Umbilical cord (tissue), 2 donors: ENCODE results near the gene CTSD. TPM values are rescaled to one million over a fixed set of nuclear protein-coding genes. Genes with fewer than 3 reads are reported as not detected.

Source experiments
- DNase-seq: peaks from one replicate; pipeline ENCODE4 v3.0.0-alpha.2; 2015; ENCODE audit warnings: low spot score
- total RNA-seq: library from RNA; depleted of rRNA; stranded (reverse); fragments of >200 nt; gene quantifications from one replicate; pipeline ENCODE4 v1.2.3, GENCODE V29; 2014; ENCODE audit warnings: low replicate concordance; ENCODE audit not compliant: insufficient read depth

The CTSD gene
- total RNA-seq, 1 donor from 2014 or later, result 64.8 TPM

GRCh38 chr11:1745701-1746320, 17.9 kb downstream of the CTSD start:
- no peak for DNase-seq

DNA sequence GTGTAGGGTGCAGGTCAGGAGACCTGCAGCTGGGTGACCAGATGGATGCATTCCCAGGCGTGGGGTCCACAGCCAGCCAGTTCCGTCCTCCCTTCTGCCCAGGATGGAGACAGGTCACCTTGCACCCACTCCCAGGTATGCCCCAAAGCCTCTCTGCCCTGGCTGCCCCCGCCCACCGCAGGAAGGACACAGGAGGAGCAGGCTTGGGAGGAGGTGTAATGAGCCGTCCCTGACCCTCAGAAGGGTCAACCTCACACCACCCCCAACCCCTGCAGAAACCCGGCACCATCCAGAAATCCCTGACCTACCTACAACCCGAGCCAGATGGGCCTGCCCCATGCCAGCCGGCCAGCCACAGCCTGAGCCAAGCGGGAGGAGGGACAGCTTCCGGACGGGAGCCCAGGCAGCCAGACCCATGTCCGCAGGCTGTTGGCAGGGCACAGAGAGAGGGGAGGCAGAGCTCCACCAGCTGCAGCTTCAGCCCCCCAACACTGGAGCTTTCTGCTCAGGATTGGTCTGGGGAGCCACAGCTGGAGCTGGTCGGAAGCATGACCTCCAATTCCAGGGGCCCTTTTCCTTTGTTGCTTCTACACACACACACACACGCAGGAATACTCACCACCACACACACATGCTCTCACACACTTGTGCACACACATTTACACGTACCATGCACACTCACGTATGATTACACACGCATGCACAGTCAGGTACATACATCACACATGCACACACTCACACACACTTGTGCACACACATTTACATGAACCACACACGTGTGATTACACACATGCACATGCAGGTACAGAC, 18.6 kb downstream of the CTSD start:
- no peak for DNase-seq

- DNase-seq, result no peak
These were observed 19.4 kb downstream of the CTSD start for GRCh38 chr11:1744137-1744886.

DNA sequence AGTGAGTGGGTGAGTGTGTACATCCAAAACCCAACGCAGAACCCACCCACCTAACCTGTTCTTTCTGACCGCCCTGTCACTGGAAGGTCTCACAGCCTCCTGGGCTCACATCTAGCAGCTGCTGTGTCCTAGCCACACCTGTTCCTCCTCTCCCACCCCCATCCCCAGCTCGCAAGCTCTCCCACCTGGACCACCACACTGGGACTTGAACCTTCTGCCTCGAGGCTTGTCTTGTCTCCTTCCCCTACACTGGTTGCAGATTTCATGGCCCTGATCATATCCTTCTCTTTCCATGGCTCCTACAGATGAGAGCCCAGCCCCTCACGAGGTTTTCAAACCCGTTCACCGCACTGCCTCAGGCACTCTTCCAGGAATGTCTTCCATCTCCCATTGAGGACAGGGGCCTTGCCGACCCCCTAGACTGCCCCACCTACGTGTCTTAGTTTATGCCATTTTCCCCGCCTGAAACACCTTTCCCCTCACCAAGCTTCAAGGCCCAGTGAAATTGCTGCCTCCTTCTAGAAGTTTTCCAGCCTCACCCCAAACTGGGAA, 20.1 kb downstream of the CTSD start:
- no peak for DNase-seq

- no peak for DNase-seq
These were observed 20.7 kb downstream of the CTSD start for GRCh38 chr11:1742869-1743584.

- DNase-seq, result no peak
These were observed 21.4 kb downstream of the CTSD start for GRCh38 chr11:1742371-1742770.

GRCh38 chr11:1741741-1742140, 22.0 kb downstream of the CTSD start:
- no peak for DNase-seq

- DNase-seq, result no peak
These were observed 22.8 kb downstream of the CTSD start for GRCh38 chr11:1740786-1741530.

- no peak for DNase-seq
These were observed 24.2 kb downstream of the CTSD start for GRCh38 chr11:1739576-1739975.

GRCh38 chr11:1738380-1738779, 25.3 kb downstream of the CTSD start:
- no peak for DNase-seq

- DNase-seq, result no peak
These were observed 26.5 kb downstream of the CTSD start for GRCh38 chr11:1737080-1737757.

DNA sequence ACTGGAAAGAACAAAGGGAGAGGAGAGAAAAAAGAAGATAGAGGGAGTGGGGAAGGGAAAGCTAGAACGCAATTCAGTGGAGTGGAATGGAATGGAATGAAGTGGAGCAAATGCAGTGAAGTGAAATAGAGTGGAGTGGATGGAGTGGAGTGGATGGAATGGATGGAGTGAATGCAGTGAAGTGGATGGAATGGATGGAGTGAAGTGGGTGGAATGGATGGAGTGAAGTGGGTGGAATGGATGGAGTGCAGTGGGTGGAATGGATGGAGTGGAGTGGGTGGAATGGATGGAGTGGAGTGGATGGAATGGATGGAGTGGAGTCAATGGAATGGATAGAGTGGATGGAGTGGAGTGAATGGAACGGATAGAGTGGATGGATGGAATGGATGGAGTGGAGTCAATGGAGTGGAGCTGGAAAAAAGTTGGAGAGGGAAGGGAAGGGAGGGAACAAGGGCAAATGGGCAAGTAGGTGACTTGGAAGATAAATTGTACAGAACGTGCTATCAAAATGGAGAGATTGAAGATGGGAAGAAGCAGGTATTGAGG, 27.2 kb downstream of the CTSD start:
- DNase-seq, result no peak

DNA sequence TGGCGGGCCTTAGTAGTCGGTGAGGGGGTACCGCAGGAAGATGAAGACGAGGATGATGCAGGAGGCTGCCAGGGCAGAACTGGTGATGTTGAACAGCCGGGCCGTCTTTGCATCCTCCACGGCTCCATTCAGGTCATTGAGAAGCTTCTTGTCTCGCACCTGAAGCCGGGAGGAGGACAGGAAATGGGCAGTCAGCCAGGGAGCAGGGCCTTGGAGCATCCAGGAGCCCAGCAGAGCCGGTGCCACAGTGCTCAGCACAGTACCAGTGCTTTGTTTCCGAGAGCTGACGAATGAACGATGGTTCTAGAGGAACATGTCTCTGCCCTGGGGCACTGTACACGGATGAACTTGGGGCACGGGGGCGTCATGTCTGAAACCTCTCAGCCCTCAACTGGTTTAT, 28.5 kb downstream of the CTSD start:
- DNase-seq, result no peak

- DNase-seq, result no peak
These were observed 29.1 kb downstream of the CTSD start for GRCh38 chr11:1734641-1735081.

DNA sequence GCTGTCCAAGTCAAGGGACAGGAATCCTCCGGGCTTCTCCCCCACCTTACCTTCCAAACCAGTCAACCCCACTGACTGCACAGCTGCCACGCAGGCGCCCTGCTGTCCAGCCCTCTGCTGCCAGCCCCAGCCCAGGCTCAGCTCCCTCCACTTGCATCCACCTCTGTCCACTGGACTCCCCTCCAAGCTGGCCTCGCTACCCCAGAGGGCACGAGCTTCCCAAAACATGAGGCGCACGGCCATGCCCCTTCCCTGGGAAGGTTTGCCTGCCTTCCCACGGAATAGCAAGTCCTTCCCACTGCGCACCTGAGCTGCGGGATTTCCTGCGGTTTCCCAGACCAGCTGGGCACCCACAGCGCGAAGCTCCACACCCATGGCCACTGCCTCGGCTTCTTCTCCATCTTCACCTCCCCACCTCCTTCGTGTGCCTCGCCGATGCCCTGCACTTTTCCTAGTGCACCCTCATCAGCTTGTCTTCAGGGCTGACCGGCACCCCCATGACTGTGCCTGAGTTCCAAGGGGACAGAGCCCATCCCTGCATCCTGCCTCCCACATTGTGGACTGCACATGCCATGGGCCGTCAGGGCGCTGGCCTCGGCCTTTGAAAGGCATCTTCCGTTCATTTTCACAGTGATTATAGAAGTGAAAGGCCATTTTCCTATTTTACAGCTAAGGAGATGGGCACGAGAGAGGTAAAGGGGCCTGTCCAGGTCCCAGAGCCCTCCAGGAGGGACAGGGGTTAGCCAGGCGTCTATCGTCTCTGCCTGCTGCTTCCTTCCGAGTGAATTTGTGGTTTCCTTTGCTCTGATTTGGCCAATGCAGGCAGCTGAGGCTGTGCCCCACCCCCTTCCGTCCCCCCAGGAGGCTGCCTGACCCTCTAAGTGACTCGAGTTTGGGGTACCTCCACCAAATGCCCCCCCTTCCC, 29.7 kb downstream of the CTSD start:
- no peak for DNase-seq

DNA sequence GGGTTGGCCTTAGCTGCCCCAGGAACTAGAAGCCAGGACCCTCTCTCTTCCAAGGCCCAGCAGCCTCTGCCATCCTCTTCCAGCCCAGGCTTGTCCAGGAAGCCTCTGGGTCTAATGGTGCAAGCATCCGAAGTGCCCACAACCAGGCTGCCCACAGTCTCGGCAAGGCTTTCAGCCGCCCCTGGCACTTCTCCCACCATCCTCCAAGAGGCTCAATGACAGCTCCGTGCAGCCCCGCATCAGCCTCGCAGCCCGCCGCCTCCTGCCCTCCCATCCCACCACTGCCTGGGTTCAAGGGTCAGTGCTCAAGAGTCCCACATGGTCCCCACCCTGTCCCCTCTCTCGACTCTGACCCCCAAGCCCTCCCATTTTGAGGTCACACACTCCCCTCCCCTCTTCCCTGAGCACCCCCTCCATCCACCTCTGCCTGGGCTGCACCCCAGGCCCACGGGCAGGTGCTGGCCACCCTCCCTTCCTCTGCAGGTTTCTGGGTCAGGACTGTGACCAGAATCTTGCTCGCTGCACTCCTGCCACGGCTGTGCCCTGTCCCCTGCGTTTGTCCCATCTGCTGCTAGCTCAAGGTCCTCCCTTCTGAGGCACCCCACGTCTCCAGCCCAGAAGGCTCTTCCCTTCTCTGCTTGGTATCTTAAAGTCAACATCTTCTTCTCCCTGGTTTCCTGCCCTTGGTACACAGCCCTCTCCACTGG, 30.6 kb downstream of the CTSD start:
- no peak for DNase-seq

GRCh38 chr11:1732418-1733008, 31.2 kb downstream of the CTSD start:
- DNase-seq, result no peak
